Fibroblast of lung (primary cell): ENCODE data around the gene RBM39.

Experiments used
- CTCF ChIP-seq, 2 donors: IDR thresholded peaks in 1 of 2; conservative IDR thresholded peaks in 1 of 2; 1 replicate in 1 of 2; 2 replicates in 1 of 2; pipeline ENCODE4 v1.5.1; 2011 to 2012; ENCODE audit warnings: low read length in 2 of 2, control low read depth in 1 of 2, inconsistent platforms in 1 of 2, low read depth in 1 of 2, mild to moderate bottlenecking in 1 of 2
- EZH2 ChIP-seq: IDR thresholded peaks from 2 replicates; pipeline ENCODE4 v1.5.1; 2012; ENCODE audit warnings: low read length, control low read depth, mild to moderate bottlenecking; ENCODE audit errors: missing control alignments

GRCh38 chr20:35743693-35744491, 1.8 kb upstream of the RBM39 start:
- TF ChIP-seq CTCF (conservative IDR thresholded peaks at IDR 0.05 in 1 of 2, IDR thresholded peaks at IDR 0.05 in 1 of 2; ENCODE audit: low read depth in 1 of 2, low read length in 2 of 2) (no peak), EZH2 (no peak)
